HepG2 (cell line): ENCODE data around the gene HEATR5B. TPM values are rescaled to one million over a fixed set of nuclear protein-coding genes. Genes with fewer than 3 reads are reported as not detected.

Source experiments
- ATRX ChIP-seq: sonication (generic); formaldehyde crosslinking; IDR thresholded peaks from 2 replicates; pipeline ENCODE4 v1.4.0; 2020; ENCODE audit warnings: missing genetic modification reagents, borderline replicate concordance
- NKX3-1 ChIP-seq: sonication (generic); formaldehyde crosslinking; IDR thresholded peaks from 2 replicates; pipeline ENCODE4 v1.5.0; 2020; ENCODE audit warnings: missing genetic modification reagents
- SAFB2 ChIP-seq: sonication (generic); formaldehyde crosslinking; IDR thresholded peaks from 2 replicates; pipeline ENCODE4 v1.5.1; 2020; ENCODE audit warnings: missing genetic modification reagents, low read depth, mild to moderate bottlenecking, borderline replicate concordance
- SKI ChIP-seq: fragments of 450-650 bp; IDR thresholded peaks from one replicate; pipeline ENCODE4 v1.6.1; 2018; ENCODE audit warnings: mild to moderate bottlenecking; ENCODE audit not compliant: partially characterized antibody
- SNRNP70 ChIP-seq: fragments of 200-400 bp; formaldehyde crosslinking; IDR thresholded peaks from 2 replicates; pipeline ENCODE4 v1.6.1; 2017; ENCODE audit warnings: mild to moderate bottlenecking, low read depth, low read length, moderate library complexity
- ZNF34 ChIP-seq: sonication (generic); formaldehyde crosslinking; IDR thresholded peaks from 2 replicates; pipeline ENCODE4 v1.4.0; 2020; ENCODE audit warnings: mild to moderate bottlenecking, missing genetic modification reagents, borderline replicate concordance
- ZNF431 ChIP-seq: sonication (generic); formaldehyde crosslinking; IDR thresholded peaks from 2 replicates; pipeline ENCODE4 v1.9.0; 2022; ENCODE audit warnings: missing genetic modification reagents, low read depth, mild to moderate bottlenecking, borderline replicate concordance
- ZNF775 ChIP-seq: sonication (generic); formaldehyde crosslinking; IDR thresholded peaks from 2 replicates; pipeline ENCODE4 v1.4.0; 2020; ENCODE audit warnings: missing genetic modification reagents, mild to moderate bottlenecking, moderate library complexity, borderline replicate concordance
- polyA plus RNA-seq, 8 experiments: library from polyadenylated mRNA; depleted of rRNA in 3 of 8; stranded (reverse) in 7 of 8; unstranded in 1 of 8; fragments of >200 nt; fragmentation: Illumina TruSeq in 4 of 8; extraction: Trizol in 4 of 8; gene quantifications; 2 replicates each; pipeline versions ENCODE4 v1.2.1 to v1.2.3, GENCODE V29; 2011 to 2016; ENCODE audit warnings: low read depth in 4 of 8, missing spikeins in 1 of 8, mixed read lengths in 1 of 8; ENCODE audit not compliant: insufficient read depth in 1 of 8
- total RNA-seq, 5 experiments: library from RNA; depleted of rRNA; stranded (reverse); fragments of >200 nt; fragmentation: Illumina TruSeq; extraction: Trizol; gene quantifications; 2 replicates each; pipeline ENCODE4 v1.2.3, GENCODE V29; 2016; ENCODE audit warnings: low read depth in 1 of 5
- TF ChIP-seq, protein P1 (sequence below): IDR thresholded peaks from 2 replicates; pipeline ENCODE4 v1.6.1; 2016; ENCODE audit warnings: low read depth
- TF ChIP-seq, protein P2 (sequence below): IDR thresholded peaks from 2 replicates; pipeline ENCODE4 v1.6.1; 2012; ENCODE audit warnings: low read length, improper control_type of control experiment
- TF ChIP-seq, protein P3 (sequence below): sonication (generic); formaldehyde crosslinking; IDR thresholded peaks from 2 replicates; pipeline ENCODE4 v1.4.0; 2020; ENCODE audit warnings: missing genetic modification reagents
- TF ChIP-seq, protein P4 (sequence below): fragments of 450-650 bp; IDR thresholded peaks from 2 replicates; pipeline ENCODE4 v1.6.1; 2017; ENCODE audit warnings: mild to moderate bottlenecking
- TF ChIP-seq, protein P5 (sequence below): sonication (generic); formaldehyde crosslinking; IDR thresholded peaks from 2 replicates; pipeline ENCODE4 v1.5.0; 2020; ENCODE audit warnings: missing genetic modification reagents

Gene HEATR5B
- total and polyA plus RNA-seq, 2 of the 13 experiments (the other 11 are each of a cell fraction or from before 2014, with no cell fraction given) = 12.7 to 16.3 TPM

DNA sequence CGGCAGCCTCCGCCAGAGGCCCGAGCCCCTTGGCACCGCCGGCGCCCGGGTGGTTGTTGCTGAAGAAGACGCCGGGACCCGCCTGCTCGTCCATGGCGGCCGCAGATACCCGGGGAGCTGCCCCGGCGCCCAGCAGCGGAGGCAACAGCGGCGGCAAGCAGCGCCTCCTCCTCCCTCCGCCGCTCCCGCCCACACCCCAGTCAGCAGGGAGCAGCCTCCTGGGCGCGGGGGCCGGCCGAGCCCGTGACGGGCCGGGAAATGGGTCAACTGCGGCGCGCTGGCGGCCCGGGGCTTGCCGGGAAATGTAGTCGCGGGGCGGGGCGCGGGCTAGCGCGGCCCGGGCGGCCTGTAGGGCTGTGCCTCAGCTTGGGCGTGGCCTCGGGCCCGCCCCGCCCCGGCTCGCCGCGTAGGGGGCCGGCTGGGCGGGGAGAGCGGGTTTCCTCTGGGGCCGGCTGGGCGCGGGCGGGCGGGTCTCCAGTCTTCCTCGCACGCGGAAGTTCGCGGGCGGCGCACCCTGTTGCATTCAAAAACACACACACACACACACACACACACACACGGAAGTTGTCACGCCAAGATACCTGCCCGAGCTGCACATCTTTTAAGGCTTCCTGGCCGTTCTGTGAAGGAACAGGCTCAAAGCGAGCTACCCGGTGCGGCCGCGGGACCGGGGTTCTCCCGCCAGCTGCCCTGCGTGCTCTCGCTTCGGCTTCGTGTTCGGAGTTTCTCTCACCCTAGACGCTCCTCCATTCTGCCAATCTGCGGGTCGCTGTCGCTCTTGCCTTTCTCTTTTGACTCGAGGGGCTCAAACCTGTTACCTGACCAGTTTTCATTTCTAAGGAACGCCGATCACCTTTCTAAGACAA, 117.6 kb downstream of the HEATR5B start, which contains the start of gene STRN (continued):
- no peak for TF ChIP-seq ZNF775 (CRISPR knock-in tag)
- TF ChIP-seq, protein P1, sequence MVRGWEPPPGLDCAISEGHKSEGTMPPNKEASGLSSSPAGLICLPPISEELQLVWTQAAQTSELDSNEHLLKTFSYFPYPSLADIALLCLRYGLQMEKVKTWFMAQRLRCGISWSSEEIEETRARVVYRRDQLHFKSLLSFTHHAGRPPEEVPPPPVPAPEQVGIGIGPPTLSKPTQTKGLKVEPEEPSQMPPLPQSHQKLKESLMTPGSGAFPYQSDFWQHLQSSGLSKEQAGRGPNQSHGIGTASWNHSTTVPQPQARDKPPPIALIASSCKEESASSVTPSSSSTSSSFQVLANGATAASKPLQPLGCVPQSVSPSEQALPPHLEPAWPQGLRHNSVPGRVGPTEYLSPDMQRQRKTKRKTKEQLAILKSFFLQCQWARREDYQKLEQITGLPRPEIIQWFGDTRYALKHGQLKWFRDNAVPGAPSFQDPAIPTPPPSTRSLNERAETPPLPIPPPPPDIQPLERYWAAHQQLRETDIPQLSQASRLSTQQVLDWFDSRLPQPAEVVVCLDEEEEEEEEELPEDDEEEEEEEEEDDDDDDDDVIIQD = 0 out of 2 replicates have a peak, but pooled peaks have one; percentile 7
- TF ChIP-seq NKX3-1 (CRISPR knock-in tag) = no peak
- peak; percentile 78; the same call in 1 of the 2 replicates for TF ChIP-seq SAFB2
- TF ChIP-seq, protein P2, sequence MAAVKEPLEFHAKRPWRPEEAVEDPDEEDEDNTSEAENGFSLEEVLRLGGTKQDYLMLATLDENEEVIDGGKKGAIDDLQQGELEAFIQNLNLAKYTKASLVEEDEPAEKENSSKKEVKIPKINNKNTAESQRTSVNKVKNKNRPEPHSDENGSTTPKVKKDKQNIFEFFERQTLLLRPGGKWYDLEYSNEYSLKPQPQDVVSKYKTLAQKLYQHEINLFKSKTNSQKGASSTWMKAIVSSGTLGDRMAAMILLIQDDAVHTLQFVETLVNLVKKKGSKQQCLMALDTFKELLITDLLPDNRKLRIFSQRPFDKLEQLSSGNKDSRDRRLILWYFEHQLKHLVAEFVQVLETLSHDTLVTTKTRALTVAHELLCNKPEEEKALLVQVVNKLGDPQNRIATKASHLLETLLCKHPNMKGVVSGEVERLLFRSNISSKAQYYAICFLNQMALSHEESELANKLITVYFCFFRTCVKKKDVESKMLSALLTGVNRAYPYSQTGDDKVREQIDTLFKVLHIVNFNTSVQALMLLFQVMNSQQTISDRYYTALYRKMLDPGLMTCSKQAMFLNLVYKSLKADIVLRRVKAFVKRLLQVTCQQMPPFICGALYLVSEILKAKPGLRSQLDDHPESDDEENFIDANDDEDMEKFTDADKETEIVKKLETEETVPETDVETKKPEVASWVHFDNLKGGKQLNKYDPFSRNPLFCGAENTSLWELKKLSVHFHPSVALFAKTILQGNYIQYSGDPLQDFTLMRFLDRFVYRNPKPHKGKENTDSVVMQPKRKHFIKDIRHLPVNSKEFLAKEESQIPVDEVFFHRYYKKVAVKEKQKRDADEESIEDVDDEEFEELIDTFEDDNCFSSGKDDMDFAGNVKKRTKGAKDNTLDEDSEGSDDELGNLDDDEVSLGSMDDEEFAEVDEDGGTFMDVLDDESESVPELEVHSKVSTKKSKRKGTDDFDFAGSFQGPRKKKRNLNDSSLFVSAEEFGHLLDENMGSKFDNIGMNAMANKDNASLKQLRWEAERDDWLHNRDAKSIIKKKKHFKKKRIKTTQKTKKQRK = no peak
- TF ChIP-seq, protein P3, sequence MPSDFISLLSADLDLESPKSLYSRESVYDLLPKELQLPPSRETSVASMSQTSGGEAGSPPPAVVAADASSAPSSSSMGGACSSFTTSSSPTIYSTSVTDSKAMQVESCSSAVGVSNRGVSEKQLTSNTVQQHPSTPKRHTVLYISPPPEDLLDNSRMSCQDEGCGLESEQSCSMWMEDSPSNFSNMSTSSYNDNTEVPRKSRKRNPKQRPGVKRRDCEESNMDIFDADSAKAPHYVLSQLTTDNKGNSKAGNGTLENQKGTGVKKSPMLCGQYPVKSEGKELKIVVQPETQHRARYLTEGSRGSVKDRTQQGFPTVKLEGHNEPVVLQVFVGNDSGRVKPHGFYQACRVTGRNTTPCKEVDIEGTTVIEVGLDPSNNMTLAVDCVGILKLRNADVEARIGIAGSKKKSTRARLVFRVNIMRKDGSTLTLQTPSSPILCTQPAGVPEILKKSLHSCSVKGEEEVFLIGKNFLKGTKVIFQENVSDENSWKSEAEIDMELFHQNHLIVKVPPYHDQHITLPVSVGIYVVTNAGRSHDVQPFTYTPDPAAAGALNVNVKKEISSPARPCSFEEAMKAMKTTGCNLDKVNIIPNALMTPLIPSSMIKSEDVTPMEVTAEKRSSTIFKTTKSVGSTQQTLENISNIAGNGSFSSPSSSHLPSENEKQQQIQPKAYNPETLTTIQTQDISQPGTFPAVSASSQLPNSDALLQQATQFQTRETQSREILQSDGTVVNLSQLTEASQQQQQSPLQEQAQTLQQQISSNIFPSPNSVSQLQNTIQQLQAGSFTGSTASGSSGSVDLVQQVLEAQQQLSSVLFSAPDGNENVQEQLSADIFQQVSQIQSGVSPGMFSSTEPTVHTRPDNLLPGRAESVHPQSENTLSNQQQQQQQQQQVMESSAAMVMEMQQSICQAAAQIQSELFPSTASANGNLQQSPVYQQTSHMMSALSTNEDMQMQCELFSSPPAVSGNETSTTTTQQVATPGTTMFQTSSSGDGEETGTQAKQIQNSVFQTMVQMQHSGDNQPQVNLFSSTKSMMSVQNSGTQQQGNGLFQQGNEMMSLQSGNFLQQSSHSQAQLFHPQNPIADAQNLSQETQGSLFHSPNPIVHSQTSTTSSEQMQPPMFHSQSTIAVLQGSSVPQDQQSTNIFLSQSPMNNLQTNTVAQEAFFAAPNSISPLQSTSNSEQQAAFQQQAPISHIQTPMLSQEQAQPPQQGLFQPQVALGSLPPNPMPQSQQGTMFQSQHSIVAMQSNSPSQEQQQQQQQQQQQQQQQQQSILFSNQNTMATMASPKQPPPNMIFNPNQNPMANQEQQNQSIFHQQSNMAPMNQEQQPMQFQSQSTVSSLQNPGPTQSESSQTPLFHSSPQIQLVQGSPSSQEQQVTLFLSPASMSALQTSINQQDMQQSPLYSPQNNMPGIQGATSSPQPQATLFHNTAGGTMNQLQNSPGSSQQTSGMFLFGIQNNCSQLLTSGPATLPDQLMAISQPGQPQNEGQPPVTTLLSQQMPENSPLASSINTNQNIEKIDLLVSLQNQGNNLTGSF = 0 out of 2 replicates have a peak, but pooled peaks have one; percentile 91
- no peak for TF ChIP-seq ATRX (CRISPR knock-in tag)
- TF ChIP-seq, protein P4, sequence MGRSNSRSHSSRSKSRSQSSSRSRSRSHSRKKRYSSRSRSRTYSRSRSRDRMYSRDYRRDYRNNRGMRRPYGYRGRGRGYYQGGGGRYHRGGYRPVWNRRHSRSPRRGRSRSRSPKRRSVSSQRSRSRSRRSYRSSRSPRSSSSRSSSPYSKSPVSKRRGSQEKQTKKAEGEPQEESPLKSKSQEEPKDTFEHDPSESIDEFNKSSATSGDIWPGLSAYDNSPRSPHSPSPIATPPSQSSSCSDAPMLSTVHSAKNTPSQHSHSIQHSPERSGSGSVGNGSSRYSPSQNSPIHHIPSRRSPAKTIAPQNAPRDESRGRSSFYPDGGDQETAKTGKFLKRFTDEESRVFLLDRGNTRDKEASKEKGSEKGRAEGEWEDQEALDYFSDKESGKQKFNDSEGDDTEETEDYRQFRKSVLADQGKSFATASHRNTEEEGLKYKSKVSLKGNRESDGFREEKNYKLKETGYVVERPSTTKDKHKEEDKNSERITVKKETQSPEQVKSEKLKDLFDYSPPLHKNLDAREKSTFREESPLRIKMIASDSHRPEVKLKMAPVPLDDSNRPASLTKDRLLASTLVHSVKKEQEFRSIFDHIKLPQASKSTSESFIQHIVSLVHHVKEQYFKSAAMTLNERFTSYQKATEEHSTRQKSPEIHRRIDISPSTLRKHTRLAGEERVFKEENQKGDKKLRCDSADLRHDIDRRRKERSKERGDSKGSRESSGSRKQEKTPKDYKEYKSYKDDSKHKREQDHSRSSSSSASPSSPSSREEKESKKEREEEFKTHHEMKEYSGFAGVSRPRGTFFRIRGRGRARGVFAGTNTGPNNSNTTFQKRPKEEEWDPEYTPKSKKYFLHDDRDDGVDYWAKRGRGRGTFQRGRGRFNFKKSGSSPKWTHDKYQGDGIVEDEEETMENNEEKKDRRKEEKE = no peak
- TF ChIP-seq SNRNP70 = no peak
- no peak for TF ChIP-seq ZNF34 (CRISPR knock-in tag)
- TF ChIP-seq, protein P5, sequence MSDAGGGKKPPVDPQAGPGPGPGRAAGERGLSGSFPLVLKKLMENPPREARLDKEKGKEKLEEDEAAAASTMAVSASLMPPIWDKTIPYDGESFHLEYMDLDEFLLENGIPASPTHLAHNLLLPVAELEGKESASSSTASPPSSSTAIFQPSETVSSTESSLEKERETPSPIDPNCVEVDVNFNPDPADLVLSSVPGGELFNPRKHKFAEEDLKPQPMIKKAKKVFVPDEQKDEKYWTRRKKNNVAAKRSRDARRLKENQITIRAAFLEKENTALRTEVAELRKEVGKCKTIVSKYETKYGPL (CRISPR knock-in tag) = peak; percentile 54; the same call in 1 of the 2 replicates
- 0 out of 2 replicates have a peak, but pooled peaks have one; percentile 89 for TF ChIP-seq ZNF431 (CRISPR knock-in tag)
- TF ChIP-seq SKI = peak; percentile 80
